ENCODE data around the gene DTX4. TPM values are rescaled to one million over a fixed set of nuclear protein-coding genes. Genes with fewer than 3 reads are reported as not detected.
A peak's percentile ranks its signal among the peaks of the same experiment; 100 is the strongest.

DTX4 gene
- total RNA-seq, 1 experiment from 2014 or later: 56.7 TPM

GRCh38 chr11:59138643-59139042, 33.3 kb upstream of the DTX4 start:
- peaks cover 23% of the 10 kb centered on the region for H3K36me3 Mint-ChIP-seq (ENCODE audit: insufficient read depth, unreplicated experiment)
- H3K4me1 Mint-ChIP-seq (ENCODE audit: low read depth, unreplicated experiment): peaks cover 30% of the 10 kb centered on the region
- BruUV-seq (replicated peaks): no TSS peak
- H3K27ac Mint-ChIP-seq (ENCODE audit: unreplicated experiment): no peak overlapping the region
- H3K27me3 Mint-ChIP-seq (ENCODE audit: unreplicated experiment): no peaks in the 10 kb centered on the region
- CTCF ChIA-PET: no interaction called here
- DNase-seq: no peak
- H3K4me3 Mint-ChIP-seq (ENCODE audit: low read depth, unreplicated experiment): no peak overlapping the region
- no peaks in the 10 kb centered on the region for H3K9me3 Mint-ChIP-seq (ENCODE audit: low read depth, unreplicated experiment)
- no peak for TF ChIP-seq CTCF (IDR thresholded peaks at IDR 0.05; ENCODE audit: unreplicated experiment)
- intact Hi-C loops (cut with micrococcal nuclease; ENCODE audit: unreplicated experiment): no loop called here

- Mint-ChIP-seq H3K4me3 (ENCODE audit: low read depth, unreplicated experiment) (peak overlapping the region; percentile 97), H3K27ac (ENCODE audit: unreplicated experiment) (peak overlapping the region; percentile 93), H3K27me3 (ENCODE audit: unreplicated experiment) (no peaks in the 10 kb centered on the region), H3K4me1 (ENCODE audit: low read depth, unreplicated experiment) (peaks cover 35% of the 10 kb centered on the region), H3K36me3 (ENCODE audit: insufficient read depth, unreplicated experiment) (peaks cover 44% of the 10 kb centered on the region), H3K9me3 (ENCODE audit: low read depth, unreplicated experiment) (no peaks in the 10 kb centered on the region)
- no TSS peak for BruUV-seq (replicated peaks)
- CTCF ChIA-PET: no interaction called here
- TF ChIP-seq CTCF (IDR thresholded peaks at IDR 0.05; ENCODE audit: unreplicated experiment): no peak
- intact Hi-C loops (cut with micrococcal nuclease; ENCODE audit: unreplicated experiment): loop anchor here (10.0 kb wide), 1 partner anchor 216 kb away; no protein-coding TSS in a partner anchor
- no peak for DNase-seq
Observed at GRCh38 chr11:59141191-59141590, 30.7 kb upstream of the DTX4 start.

DNA sequence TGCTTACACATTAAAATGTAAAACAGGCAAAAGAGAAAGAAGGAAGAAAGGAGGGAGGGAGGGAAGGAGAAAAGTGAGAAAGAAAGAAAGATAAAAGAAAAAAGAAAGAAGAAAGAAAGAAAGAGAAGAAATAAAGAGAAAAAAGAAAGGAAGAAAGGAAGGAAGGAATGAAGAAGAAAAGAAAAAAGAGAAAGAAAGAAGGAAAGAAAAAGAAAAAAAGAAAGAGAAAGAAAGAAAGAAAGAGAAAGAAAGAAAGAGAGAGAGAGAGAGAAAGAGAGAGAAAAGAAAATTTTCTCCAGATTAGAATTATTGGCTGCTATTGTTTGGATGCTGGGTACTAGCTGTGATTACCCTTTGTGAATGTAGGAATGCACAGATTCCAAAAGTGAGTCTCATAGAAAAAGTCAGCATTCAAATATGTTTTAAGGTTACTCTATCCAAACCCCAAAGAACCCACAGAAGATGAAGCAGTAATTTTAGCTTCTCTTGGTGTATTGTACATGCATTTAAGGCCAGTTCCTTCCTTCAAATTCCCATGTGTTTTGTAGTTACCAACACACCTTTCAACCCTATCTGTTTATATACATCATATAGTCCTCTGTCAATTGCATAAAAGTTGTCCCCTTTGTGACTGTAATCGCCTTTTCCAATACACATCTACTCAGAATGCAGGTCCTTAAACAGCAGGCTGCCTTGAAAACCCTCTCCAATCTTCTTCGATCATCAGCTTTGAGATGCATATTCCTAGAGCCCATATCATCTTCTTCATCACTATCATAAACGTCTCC, 30.1 kb upstream of the DTX4 start:
- DNase-seq: no peak
- Mint-ChIP-seq H3K27me3 (ENCODE audit: unreplicated experiment) (no peaks in the 10 kb centered on the region), H3K36me3 (ENCODE audit: insufficient read depth, unreplicated experiment) (peaks cover 44% of the 10 kb centered on the region), H3K27ac (ENCODE audit: unreplicated experiment) (peak overlapping the region; percentile 93), H3K9me3 (ENCODE audit: low read depth, unreplicated experiment) (no peaks in the 10 kb centered on the region), H3K4me3 (ENCODE audit: low read depth, unreplicated experiment) (peak overlapping the region; percentile 97), H3K4me1 (ENCODE audit: low read depth, unreplicated experiment) (peaks cover 39% of the 10 kb centered on the region)
- no peak for TF ChIP-seq CTCF (IDR thresholded peaks at IDR 0.05; ENCODE audit: unreplicated experiment)
- CTCF ChIA-PET: interaction anchor here (1.0 to 1.7 kb wide), 3 partner anchors 13 to 35 kb away, joined by 3 to 12 read pairs (median 10); partner anchors contain the start of gene FAM111B
- TSS peak; percentile 66 for BruUV-seq (replicated peaks)
- intact Hi-C loops (cut with micrococcal nuclease; ENCODE audit: unreplicated experiment): loop anchor here (2.0 to 10.0 kb wide), 2 partner anchors 35 to 217 kb away; partner anchors contain the start of gene FAM111B

DNA sequence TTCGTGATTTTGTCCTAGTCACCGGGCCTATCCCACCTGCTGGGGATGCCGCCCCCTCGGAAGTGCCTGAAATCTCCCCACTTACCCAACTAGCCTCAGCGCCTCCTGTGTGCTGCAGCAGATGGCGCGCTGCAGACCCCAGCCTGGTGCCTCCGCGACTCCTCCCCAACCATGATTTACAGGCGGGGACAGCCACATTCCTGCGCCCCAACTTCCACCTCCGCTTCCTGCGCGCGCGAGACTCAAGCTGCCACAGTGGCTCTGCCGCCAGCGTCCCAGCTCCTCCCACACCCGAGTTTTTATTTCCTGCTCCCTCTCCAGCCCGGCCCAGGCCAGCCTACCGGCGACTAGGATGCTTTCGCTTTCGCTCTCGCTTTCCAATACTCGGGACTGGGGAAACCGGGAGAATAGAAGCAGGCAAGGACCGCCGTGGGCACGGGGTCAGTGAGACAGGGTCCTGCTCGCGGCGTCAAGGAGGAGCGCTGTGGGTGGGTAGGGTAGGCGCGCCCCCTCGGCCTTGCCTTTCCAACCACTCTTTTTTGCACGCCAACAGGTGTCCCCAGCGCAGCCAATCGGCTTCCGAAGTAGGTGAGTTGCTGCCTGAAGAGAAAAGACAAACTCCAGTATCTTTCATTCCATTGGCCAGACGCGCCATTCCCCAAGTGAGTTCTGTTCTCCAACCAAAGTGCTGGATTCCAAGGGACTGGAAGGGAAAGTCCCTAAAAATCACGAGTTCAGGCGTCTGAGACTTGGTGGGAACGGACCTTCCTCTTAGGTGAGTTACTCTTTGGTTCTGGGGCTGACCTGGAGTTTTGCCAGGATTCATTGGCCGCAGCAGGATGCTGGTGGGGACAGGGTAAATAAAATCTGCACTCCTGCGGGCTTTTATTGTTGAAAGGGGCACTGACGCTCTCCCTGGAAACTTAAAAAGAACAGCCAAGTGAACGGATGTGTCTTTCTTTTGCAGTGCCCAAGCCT, 29.1 kb upstream of the DTX4 start, which contains the start of gene FAM111A:
TSS of gene FAM111A (plus strand) at position 327 of the 978 bp plus-strand sequence. CDS start 6,017 bp downstream, outside the sequence.
- no peaks in the 10 kb centered on the region for H3K9me3 Mint-ChIP-seq (ENCODE audit: low read depth, unreplicated experiment)
- peak within 1 kb of the TSS; percentile 97 for H3K4me3 Mint-ChIP-seq (ENCODE audit: low read depth, unreplicated experiment)
- intact Hi-C loops (cut with micrococcal nuclease; ENCODE audit: unreplicated experiment): loop anchor here (2.0 to 10.0 kb wide), 2 partner anchors 36 to 218 kb away; partner anchors contain the start of gene FAM111B
- BruUV-seq (replicated peaks): TSS peak; percentile 41
- peak; percentile 14 for TF ChIP-seq CTCF (IDR thresholded peaks at IDR 0.05; ENCODE audit: unreplicated experiment)
- peak within 1 kb of the TSS; percentile 93 for H3K27ac Mint-ChIP-seq (ENCODE audit: unreplicated experiment)
- peaks cover 44% of the 10 kb centered on the region for H3K36me3 Mint-ChIP-seq (ENCODE audit: insufficient read depth, unreplicated experiment)
- CTCF ChIA-PET: interaction anchor here (0.6 to 1.7 kb wide), 4 partner anchors 12 to 51 kb away, joined by 3 to 12 read pairs (median 6); partner anchors contain the start of gene FAM111B
- DNase-seq: peak; percentile 88
- H3K4me1 Mint-ChIP-seq (ENCODE audit: low read depth, unreplicated experiment): peaks cover 48% of the 10 kb centered on the region
- no peaks in the 10 kb centered on the region for H3K27me3 Mint-ChIP-seq (ENCODE audit: unreplicated experiment)

Data from Calu3 (cell line).